Endothelial cell of umbilical vein (primary cell): ENCODE results near the gene TBC1D21.

Source experiments
- GATA2 ChIP-seq: IDR thresholded peaks from 2 replicates; pipeline ENCODE4 v1.7.0; 2011; ENCODE audit warnings: low read depth, mild to moderate bottlenecking, moderate library complexity, mixed read lengths, low read length; ENCODE audit not compliant: insufficient read length, insufficient read depth
- MYC ChIP-seq: IDR thresholded peaks from one replicate; pipeline ENCODE4 v1.6.1; 2011; ENCODE audit warnings: mild to moderate bottlenecking, low read depth, low read length
- POLR2A ChIP-seq: IDR thresholded peaks from 2 replicates; pipeline ENCODE4 v1.6.1; 2012; ENCODE audit warnings: low read depth, mild to moderate bottlenecking, control low read depth, low read length
- TF ChIP-seq, protein P1 (sequence below), 2 donors: IDR thresholded peaks; 1 replicate in 1 of 2; 2 replicates in 1 of 2; pipeline ENCODE4 v1.5.1; 2011; ENCODE audit warnings: low read length in 2 of 2, mild to moderate bottlenecking in 2 of 2, moderate library complexity in 2 of 2, control low read depth in 1 of 2, inconsistent platforms in 1 of 2, low read depth in 1 of 2; ENCODE audit not compliant: insufficient read depth in 1 of 2; ENCODE audit errors: extremely low read depth in 1 of 2

- TF ChIP-seq POLR2A (no peak), GATA2 (no peak), MYC (no peak)
- TF ChIP-seq, protein P1, sequence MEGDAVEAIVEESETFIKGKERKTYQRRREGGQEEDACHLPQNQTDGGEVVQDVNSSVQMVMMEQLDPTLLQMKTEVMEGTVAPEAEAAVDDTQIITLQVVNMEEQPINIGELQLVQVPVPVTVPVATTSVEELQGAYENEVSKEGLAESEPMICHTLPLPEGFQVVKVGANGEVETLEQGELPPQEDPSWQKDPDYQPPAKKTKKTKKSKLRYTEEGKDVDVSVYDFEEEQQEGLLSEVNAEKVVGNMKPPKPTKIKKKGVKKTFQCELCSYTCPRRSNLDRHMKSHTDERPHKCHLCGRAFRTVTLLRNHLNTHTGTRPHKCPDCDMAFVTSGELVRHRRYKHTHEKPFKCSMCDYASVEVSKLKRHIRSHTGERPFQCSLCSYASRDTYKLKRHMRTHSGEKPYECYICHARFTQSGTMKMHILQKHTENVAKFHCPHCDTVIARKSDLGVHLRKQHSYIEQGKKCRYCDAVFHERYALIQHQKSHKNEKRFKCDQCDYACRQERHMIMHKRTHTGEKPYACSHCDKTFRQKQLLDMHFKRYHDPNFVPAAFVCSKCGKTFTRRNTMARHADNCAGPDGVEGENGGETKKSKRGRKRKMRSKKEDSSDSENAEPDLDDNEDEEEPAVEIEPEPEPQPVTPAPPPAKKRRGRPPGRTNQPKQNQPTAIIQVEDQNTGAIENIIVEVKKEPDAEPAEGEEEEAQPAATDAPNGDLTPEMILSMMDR (IDR thresholded peaks at IDR 0.05; ENCODE audit: extremely low read depth in 1 of 2, insufficient read depth in 1 of 2, low read depth in 1 of 2, low read length in 2 of 2) = no peak
Measured at GRCh38 chr15:73914145-73914544, 40.8 kb downstream of the TBC1D21 start.
